Measurements from ENCODE around the gene ALX1.
"Not testable (repeated sequence)": the region's sequence is repeated elsewhere in the genome, so short reads cannot be mapped to it uniquely, and the experiment has no call there.

The ALX1 gene

GRCh38 chr12:85299053-85299452 is 19.0 kb downstream of the ALX1 start:
- no peaks in the 10 kb centered on the region for H3K27me3 ChIP-seq (replicated peaks; ENCODE audit: control insufficient read depth, insufficient read depth, low read length, poor library complexity, severe bottlenecking)
- H3K4me1 ChIP-seq (ENCODE audit: control insufficient read depth, insufficient read depth, low read length, poor library complexity, severe bottlenecking) = no peaks in the 10 kb centered on the region
- H3K9me3 ChIP-seq (ENCODE audit: control insufficient read depth, low read length) = no peaks in the 10 kb centered on the region
- no peak for DNase-seq
- no peak overlapping the region for H3K4me3 ChIP-seq (ENCODE audit: insufficient read depth, low read depth, low read length, poor library complexity, severe bottlenecking)
- H3K36me3 ChIP-seq (ENCODE audit: control insufficient read depth, insufficient read depth, low read length) = no peaks in the 10 kb centered on the region
- no peak overlapping the region for H3K27ac ChIP-seq (ENCODE audit: insufficient read depth, low read length, poor library complexity, severe bottlenecking)

GRCh38 chr12:85301051-85301450 is 21.0 kb downstream of the ALX1 start:
- Histone ChIP-seq H3K27ac (ENCODE audit: insufficient read depth, low read length, poor library complexity, severe bottlenecking) (no peak overlapping the region), H3K4me3 (ENCODE audit: insufficient read depth, low read depth, low read length, poor library complexity, severe bottlenecking) (no peak overlapping the region), H3K4me1 (ENCODE audit: control insufficient read depth, insufficient read depth, low read length, poor library complexity, severe bottlenecking) (no peaks in the 10 kb centered on the region)

GRCh38 chr12:85308374-85308773 is 28.4 kb downstream of the ALX1 start:
- Histone ChIP-seq H3K27me3 (replicated peaks; ENCODE audit: control insufficient read depth, insufficient read depth, low read length, poor library complexity, severe bottlenecking) (no peaks in the 10 kb centered on the region), H3K27ac (ENCODE audit: insufficient read depth, low read length, poor library complexity, severe bottlenecking) (no peak overlapping the region)
- DNase-seq = no peak

More at GRCh38 chr12:85301051-85301450, 21.0 kb downstream of the ALX1 start:
- no peaks in the 10 kb centered on the region for H3K36me3 ChIP-seq (ENCODE audit: control insufficient read depth, insufficient read depth, low read length)
- H3K9me3 ChIP-seq (ENCODE audit: control insufficient read depth, low read length) = no peaks in the 10 kb centered on the region
- no peaks in the 10 kb centered on the region for H3K27me3 ChIP-seq (replicated peaks; ENCODE audit: control insufficient read depth, insufficient read depth, low read length, poor library complexity, severe bottlenecking)
- DNase-seq = no peak

GRCh38 chr12:85309125-85309566 is 29.1 kb downstream of the ALX1 start:
- no peak for DNase-seq
- H3K27me3 ChIP-seq (replicated peaks; ENCODE audit: control insufficient read depth, insufficient read depth, low read length, poor library complexity, severe bottlenecking) = no peaks in the 10 kb centered on the region
- no peak overlapping the region for H3K27ac ChIP-seq (ENCODE audit: insufficient read depth, low read length, poor library complexity, severe bottlenecking)
- H3K4me3 ChIP-seq (ENCODE audit: insufficient read depth, low read depth, low read length, poor library complexity, severe bottlenecking) = no peak overlapping the region
- no peaks in the 10 kb centered on the region for H3K9me3 ChIP-seq (ENCODE audit: control insufficient read depth, low read length)
- no peaks in the 10 kb centered on the region for H3K4me1 ChIP-seq (ENCODE audit: control insufficient read depth, insufficient read depth, low read length, poor library complexity, severe bottlenecking)
- H3K36me3 ChIP-seq (ENCODE audit: control insufficient read depth, insufficient read depth, low read length) = no peaks in the 10 kb centered on the region

More at GRCh38 chr12:85308374-85308773, 28.4 kb downstream of the ALX1 start:
- Histone ChIP-seq H3K4me1 (ENCODE audit: control insufficient read depth, insufficient read depth, low read length, poor library complexity, severe bottlenecking) (no peaks in the 10 kb centered on the region), H3K36me3 (ENCODE audit: control insufficient read depth, insufficient read depth, low read length) (no peaks in the 10 kb centered on the region), H3K9me3 (ENCODE audit: control insufficient read depth, low read length) (no peaks in the 10 kb centered on the region), H3K4me3 (ENCODE audit: insufficient read depth, low read depth, low read length, poor library complexity, severe bottlenecking) (no peak overlapping the region)

GRCh38 chr12:85310025-85310424 is 30.0 kb downstream of the ALX1 start:
- H3K27me3 ChIP-seq (replicated peaks; ENCODE audit: control insufficient read depth, insufficient read depth, low read length, poor library complexity, severe bottlenecking) = no peaks in the 10 kb centered on the region
- no peaks in the 10 kb centered on the region for H3K9me3 ChIP-seq (ENCODE audit: control insufficient read depth, low read length)

GRCh38 chr12:85310456-85311076 is 30.5 kb downstream of the ALX1 start:
- no peaks in the 10 kb centered on the region for H3K27me3 ChIP-seq (replicated peaks; ENCODE audit: control insufficient read depth, insufficient read depth, low read length, poor library complexity, severe bottlenecking)
- no peaks in the 10 kb centered on the region for H3K36me3 ChIP-seq (ENCODE audit: control insufficient read depth, insufficient read depth, low read length)
- H3K9me3 ChIP-seq (ENCODE audit: control insufficient read depth, low read length) = no peaks in the 10 kb centered on the region
- H3K4me1 ChIP-seq (ENCODE audit: control insufficient read depth, insufficient read depth, low read length, poor library complexity, severe bottlenecking) = no peaks in the 10 kb centered on the region
- H3K27ac ChIP-seq (ENCODE audit: insufficient read depth, low read length, poor library complexity, severe bottlenecking) = no peak overlapping the region
- no peak overlapping the region for H3K4me3 ChIP-seq (ENCODE audit: insufficient read depth, low read depth, low read length, poor library complexity, severe bottlenecking)
- no peak for DNase-seq

More at GRCh38 chr12:85310025-85310424, 30.0 kb downstream of the ALX1 start:
- Histone ChIP-seq H3K4me3 (ENCODE audit: insufficient read depth, low read depth, low read length, poor library complexity, severe bottlenecking) (no peak overlapping the region), H3K4me1 (ENCODE audit: control insufficient read depth, insufficient read depth, low read length, poor library complexity, severe bottlenecking) (no peaks in the 10 kb centered on the region), H3K27ac (ENCODE audit: insufficient read depth, low read length, poor library complexity, severe bottlenecking) (no peak overlapping the region), H3K36me3 (ENCODE audit: control insufficient read depth, insufficient read depth, low read length) (no peaks in the 10 kb centered on the region)
- DNase-seq = no peak

GRCh38 chr12:85317866-85318636 is 38.0 kb downstream of the ALX1 start:
- H3K27ac ChIP-seq (ENCODE audit: insufficient read depth, low read length, poor library complexity, severe bottlenecking); H3K4me3 ChIP-seq (ENCODE audit: insufficient read depth, low read depth, low read length, poor library complexity, severe bottlenecking); H3K27me3 ChIP-seq (replicated peaks; ENCODE audit: control insufficient read depth, insufficient read depth, low read length, poor library complexity, severe bottlenecking); DNase-seq; H3K36me3 ChIP-seq (ENCODE audit: control insufficient read depth, insufficient read depth, low read length); H3K4me1 ChIP-seq (ENCODE audit: control insufficient read depth, insufficient read depth, low read length, poor library complexity, severe bottlenecking); H3K9me3 ChIP-seq (ENCODE audit: control insufficient read depth, low read length): not testable (repeated sequence)

- Histone ChIP-seq H3K36me3 (ENCODE audit: control insufficient read depth, insufficient read depth, low read length) (no peaks in the 10 kb centered on the region), H3K4me3 (ENCODE audit: insufficient read depth, low read depth, low read length, poor library complexity, severe bottlenecking) (no peak overlapping the region), H3K27me3 (replicated peaks; ENCODE audit: control insufficient read depth, insufficient read depth, low read length, poor library complexity, severe bottlenecking) (no peaks in the 10 kb centered on the region), H3K4me1 (ENCODE audit: control insufficient read depth, insufficient read depth, low read length, poor library complexity, severe bottlenecking) (no peaks in the 10 kb centered on the region), H3K27ac (ENCODE audit: insufficient read depth, low read length, poor library complexity, severe bottlenecking) (no peak overlapping the region), H3K9me3 (ENCODE audit: control insufficient read depth, low read length) (no peaks in the 10 kb centered on the region)
- no peak for DNase-seq
Observed at GRCh38 chr12:85322715-85323114, 42.7 kb downstream of the ALX1 start.

- DNase-seq = no peak
- Histone ChIP-seq H3K27me3 (replicated peaks; ENCODE audit: control insufficient read depth, insufficient read depth, low read length, poor library complexity, severe bottlenecking) (no peaks in the 10 kb centered on the region), H3K9me3 (ENCODE audit: control insufficient read depth, low read length) (no peaks in the 10 kb centered on the region), H3K36me3 (ENCODE audit: control insufficient read depth, insufficient read depth, low read length) (no peaks in the 10 kb centered on the region), H3K4me3 (ENCODE audit: insufficient read depth, low read depth, low read length, poor library complexity, severe bottlenecking) (no peak overlapping the region), H3K4me1 (ENCODE audit: control insufficient read depth, insufficient read depth, low read length, poor library complexity, severe bottlenecking) (no peaks in the 10 kb centered on the region), H3K27ac (ENCODE audit: insufficient read depth, low read length, poor library complexity, severe bottlenecking) (no peak overlapping the region)
Observed at GRCh38 chr12:85325442-85325841, 45.4 kb downstream of the ALX1 start.

GRCh38 chr12:85329913-85330312 is 49.9 kb downstream of the ALX1 start:
- Histone ChIP-seq H3K27me3 (replicated peaks; ENCODE audit: control insufficient read depth, insufficient read depth, low read length, poor library complexity, severe bottlenecking) (no peaks in the 10 kb centered on the region), H3K9me3 (ENCODE audit: control insufficient read depth, low read length) (no peaks in the 10 kb centered on the region), H3K27ac (ENCODE audit: insufficient read depth, low read length, poor library complexity, severe bottlenecking) (no peak overlapping the region), H3K36me3 (ENCODE audit: control insufficient read depth, insufficient read depth, low read length) (no peaks in the 10 kb centered on the region), H3K4me3 (ENCODE audit: insufficient read depth, low read depth, low read length, poor library complexity, severe bottlenecking) (no peak overlapping the region), H3K4me1 (ENCODE audit: control insufficient read depth, insufficient read depth, low read length, poor library complexity, severe bottlenecking) (no peaks in the 10 kb centered on the region)
- DNase-seq = no peak
